Astrocyte of the spinal cord (primary cell): ENCODE measurements around the gene REPS2.

Experiments
- DNase-seq: peaks from one replicate; pipeline ENCODE4 v3.0.0; 2011; ENCODE audit warnings: low read depth, low spot score
- H3K4me3 ChIP-seq: 2 replicates; pipeline ENCODE4 v1.5.1; 2011; ENCODE audit warnings: low read depth, mild to moderate bottlenecking, low read length, moderate library complexity
- in situ Hi-C: cut with HindIII; loops from 2 replicates; pipeline ENCODE4 v1.10.0; 2017; ENCODE audit warnings: low sequenced_read_pairs
- TF ChIP-seq, protein P1 (sequence below): IDR thresholded peaks from 2 replicates; pipeline ENCODE4 v1.5.1; 2012; ENCODE audit warnings: low read depth, mild to moderate bottlenecking, low read length, inconsistent platforms

The REPS2 gene

DNA sequence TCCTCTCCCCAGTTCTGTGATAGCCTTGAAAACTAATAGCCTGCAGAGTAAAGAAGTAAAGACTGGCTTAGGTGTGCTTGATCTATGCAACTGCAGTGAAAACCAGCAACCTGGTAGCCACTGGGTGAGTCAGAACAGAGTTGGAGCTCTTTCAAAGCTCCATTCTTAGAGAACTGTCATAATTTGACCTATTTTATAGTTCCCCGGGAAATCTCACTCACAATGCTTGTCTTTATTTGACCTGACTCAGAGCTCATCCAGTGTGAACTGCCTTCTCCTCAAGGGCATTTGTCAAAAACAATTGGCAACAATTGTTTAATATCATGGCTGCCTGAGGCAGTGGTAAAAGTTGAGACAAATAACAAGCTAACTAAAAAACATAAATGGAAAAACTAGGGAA lies 215.5 kb downstream of the REPS2 start:
- TF ChIP-seq, protein P1, sequence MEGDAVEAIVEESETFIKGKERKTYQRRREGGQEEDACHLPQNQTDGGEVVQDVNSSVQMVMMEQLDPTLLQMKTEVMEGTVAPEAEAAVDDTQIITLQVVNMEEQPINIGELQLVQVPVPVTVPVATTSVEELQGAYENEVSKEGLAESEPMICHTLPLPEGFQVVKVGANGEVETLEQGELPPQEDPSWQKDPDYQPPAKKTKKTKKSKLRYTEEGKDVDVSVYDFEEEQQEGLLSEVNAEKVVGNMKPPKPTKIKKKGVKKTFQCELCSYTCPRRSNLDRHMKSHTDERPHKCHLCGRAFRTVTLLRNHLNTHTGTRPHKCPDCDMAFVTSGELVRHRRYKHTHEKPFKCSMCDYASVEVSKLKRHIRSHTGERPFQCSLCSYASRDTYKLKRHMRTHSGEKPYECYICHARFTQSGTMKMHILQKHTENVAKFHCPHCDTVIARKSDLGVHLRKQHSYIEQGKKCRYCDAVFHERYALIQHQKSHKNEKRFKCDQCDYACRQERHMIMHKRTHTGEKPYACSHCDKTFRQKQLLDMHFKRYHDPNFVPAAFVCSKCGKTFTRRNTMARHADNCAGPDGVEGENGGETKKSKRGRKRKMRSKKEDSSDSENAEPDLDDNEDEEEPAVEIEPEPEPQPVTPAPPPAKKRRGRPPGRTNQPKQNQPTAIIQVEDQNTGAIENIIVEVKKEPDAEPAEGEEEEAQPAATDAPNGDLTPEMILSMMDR: no peak
- in situ Hi-C loops: no loop called here
- no peak overlapping the region for H3K4me3 ChIP-seq
- no peak for DNase-seq

DNA sequence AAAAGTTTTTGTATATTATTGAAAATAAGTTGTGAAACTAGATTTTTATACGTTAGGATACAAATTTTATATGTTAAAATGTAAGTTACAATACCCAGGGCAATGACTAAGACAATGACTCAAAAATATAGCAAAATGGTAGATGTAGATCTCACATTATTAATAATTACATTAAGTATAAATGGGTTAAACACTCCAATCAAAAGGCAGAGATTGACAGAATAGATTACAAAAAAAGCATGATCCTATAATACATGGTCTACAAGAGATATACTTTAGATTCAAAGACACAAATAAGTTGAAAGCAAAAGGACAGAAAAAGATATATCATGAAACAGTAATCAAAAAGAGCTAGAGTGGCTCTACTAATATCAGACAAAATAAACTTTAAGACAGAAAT lies 217.6 kb downstream of the REPS2 start:
- TF ChIP-seq, protein P1: no peak
- DNase-seq: no peak
- H3K4me3 ChIP-seq: no peak overlapping the region
- in situ Hi-C loops: no loop called here

DNA sequence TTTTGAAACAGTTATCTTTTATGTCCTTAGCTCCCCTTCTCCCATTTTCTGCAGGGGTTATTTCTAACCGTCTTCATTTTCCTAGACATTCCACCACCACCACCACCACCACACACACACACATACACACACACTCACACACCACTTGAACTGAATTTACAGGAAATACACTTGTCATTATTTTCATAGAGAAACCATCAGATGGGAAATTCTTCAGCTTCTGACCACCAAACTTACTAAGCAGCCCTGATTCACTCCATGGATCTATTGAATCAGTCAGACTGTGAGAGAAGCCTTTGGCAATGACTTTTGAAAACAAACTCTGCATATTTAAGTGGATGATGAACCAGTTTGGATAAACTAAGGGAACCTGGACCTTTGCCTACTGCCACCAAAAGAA lies 218.5 kb downstream of the REPS2 start:
- H3K4me3 ChIP-seq: no peak overlapping the region
- TF ChIP-seq, protein P1: no peak
- in situ Hi-C loops: no loop called here
- DNase-seq: peak; percentile 72

DNA sequence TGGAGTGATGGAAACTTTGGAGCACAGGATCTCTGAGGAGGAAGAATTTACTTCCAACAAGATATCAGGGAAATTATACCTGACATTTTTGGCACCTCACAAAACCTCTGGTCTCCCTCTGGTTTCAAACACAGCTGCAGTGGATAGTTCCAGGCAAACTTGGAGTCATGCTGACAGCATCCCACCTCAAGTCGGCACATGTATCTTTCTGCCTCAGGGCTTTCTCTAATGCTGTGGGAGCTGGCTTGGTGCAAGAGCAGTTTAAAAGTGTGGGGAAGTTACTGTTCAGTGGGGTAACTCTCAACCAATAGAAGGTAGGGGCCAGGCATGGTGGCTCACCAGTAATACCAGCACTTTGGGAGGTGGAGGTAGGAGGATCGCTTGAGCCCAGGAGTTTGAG lies 221.5 kb downstream of the REPS2 start:
- in situ Hi-C loops: no loop called here
- H3K4me3 ChIP-seq: no peak overlapping the region
- DNase-seq: no peak
- TF ChIP-seq, protein P1: no peak

DNA sequence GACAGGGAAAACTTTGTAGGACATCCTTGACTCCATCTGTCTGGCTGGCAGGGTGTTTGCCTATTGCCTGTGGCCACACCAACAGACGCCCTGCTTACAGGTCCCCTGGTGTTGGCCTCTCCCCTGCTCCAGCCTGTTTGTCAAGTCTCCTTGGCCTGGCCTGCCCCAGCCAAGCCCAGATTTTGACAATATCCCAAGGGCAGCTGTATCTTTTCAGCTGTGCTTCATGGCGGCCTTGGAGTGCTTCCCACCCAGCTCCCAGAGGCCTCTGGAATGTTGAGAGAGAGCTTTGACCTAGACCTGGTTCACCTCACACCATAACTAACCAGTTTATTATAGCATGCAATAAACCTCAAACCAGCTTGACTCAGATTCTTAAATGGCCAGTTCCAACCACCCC lies 224.5 kb downstream of the REPS2 start:
- TF ChIP-seq, protein P1: no peak
- in situ Hi-C loops: no loop called here
- H3K4me3 ChIP-seq: no peak overlapping the region
- DNase-seq: no peak

DNA sequence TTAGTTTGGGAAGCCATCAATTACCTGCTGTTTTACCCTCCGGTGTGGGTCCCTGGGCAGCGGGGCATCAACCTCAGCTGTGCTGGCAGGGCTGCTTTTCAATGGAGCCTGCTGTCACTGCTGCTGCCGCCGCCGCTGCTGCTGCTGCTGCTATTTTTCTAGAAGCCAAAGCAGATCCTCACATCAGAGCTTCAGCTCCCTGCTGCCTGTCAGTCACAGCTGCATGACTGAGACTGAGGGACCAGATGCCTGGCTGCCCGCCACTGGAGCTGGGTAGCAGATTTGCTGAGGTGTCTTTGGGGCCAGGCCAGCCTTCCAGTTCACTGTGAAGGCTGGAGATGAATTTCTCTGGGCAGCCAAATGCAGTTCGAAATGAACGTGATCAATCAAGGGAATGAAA lies 228.2 kb downstream of the REPS2 start:
- TF ChIP-seq, protein P1: no peak
- in situ Hi-C loops: no loop called here
- DNase-seq: no peak
- H3K4me3 ChIP-seq: no peak overlapping the region

DNA sequence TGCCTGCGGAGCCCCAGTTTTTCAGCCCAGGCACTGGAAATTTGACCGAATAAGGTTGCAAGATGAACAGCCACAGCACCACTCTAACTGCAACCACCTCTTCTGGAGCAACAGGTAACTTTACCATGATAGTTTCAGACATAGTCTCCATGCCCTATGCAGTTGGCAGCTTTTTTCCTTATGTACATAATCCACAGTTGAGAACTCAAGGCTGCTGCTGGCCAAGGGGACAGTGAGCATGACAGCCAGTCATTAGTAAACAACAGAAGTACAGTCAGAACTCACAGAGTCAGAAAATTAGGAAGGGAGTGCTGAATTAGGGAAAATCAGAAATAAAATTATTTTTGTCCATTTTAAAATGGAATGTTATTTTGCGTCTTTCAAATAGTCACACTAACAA lies 235.9 kb downstream of the REPS2 start:
- TF ChIP-seq, protein P1: no peak
- no peak for DNase-seq

More for the DNA sequence above, 235.9 kb downstream of the REPS2 start:
- H3K4me3 ChIP-seq: no peak overlapping the region
- in situ Hi-C loops: no loop called here
